ENCODE data around the gene PSPH. TPM values are rescaled to one million over a fixed set of nuclear protein-coding genes. Genes with fewer than 3 reads are reported as not detected.

The PSPH gene
- polyA plus RNA-seq, 1 donor: 16.9 TPM

Other genes with a start within 250 kb of the PSPH start
- 0.09 TPM for gene SEPTIN14, start 188.7 kb downstream of the PSPH start, polyA plus RNA-seq (ENCODE audit: insufficient read length)
- 6.3 TPM for gene ZNF713, start 164.0 kb downstream of the PSPH start, polyA plus RNA-seq (ENCODE audit: insufficient read length)
- 14.5 TPM for gene MRPS17, start 99.6 kb downstream of the PSPH start, polyA plus RNA-seq (ENCODE audit: insufficient read length)
- 107 TPM for gene NIPSNAP2, start 86.9 kb downstream of the PSPH start, polyA plus RNA-seq (ENCODE audit: insufficient read length)
- gene CCT6A, start 321 bp upstream of the PSPH start, polyA plus RNA-seq (ENCODE audit: insufficient read length): 151 TPM
- 51.1 TPM for gene SUMF2, start 12.8 kb upstream of the PSPH start, polyA plus RNA-seq (ENCODE audit: insufficient read length)
- gene PHKG1, start 41.5 kb upstream of the PSPH start, polyA plus RNA-seq (ENCODE audit: insufficient read length): 41.5 TPM
- 228 TPM for gene CHCHD2, start 55.0 kb upstream of the PSPH start, polyA plus RNA-seq (ENCODE audit: insufficient read length)
- gene NUPR2, start 65.0 kb upstream of the PSPH start, polyA plus RNA-seq (ENCODE audit: insufficient read length): not detected

Data from forelimb muscle (tissue), 1 donor.